ENCODE data around the gene CEP135. TPM values are rescaled to one million over a fixed set of nuclear protein-coding genes. Genes with fewer than 3 reads are reported as not detected.

The CEP135 gene
- total RNA-seq, 1 experiment from 2014 or later: 13.9 TPM

- no peaks in the 10 kb centered on the region for H3K4me1 Mint-ChIP-seq
- no peak overlapping the region for H3K9ac ChIP-seq (ENCODE audit: extremely low read depth, insufficient read length, low read length)
- H3K9me3 ChIP-seq (ENCODE audit: control insufficient read depth, low read depth, low read length): no peaks in the 10 kb centered on the region
- no peak overlapping the region for H3K27ac Mint-ChIP-seq
- no peak overlapping the region for H3K4me3 Mint-ChIP-seq
- no peak overlapping the region for H3K4ac ChIP-seq (ENCODE audit: low read depth, low read length)
- DNase-seq: no peak
- H3T11ph ChIP-seq (ENCODE audit: low read length): no peak overlapping the region
- H2BK120ac ChIP-seq (ENCODE audit: low read depth, low read length, poor library complexity, severe bottlenecking): no peak overlapping the region
- H3K4me2 ChIP-seq (ENCODE audit: insufficient read depth, insufficient read length, low read length): no peak overlapping the region
- no peaks in the 10 kb centered on the region for H4K20me1 ChIP-seq (ENCODE audit: control insufficient read depth, insufficient read depth, insufficient read length)
- no peaks in the 10 kb centered on the region for H3K79me2 ChIP-seq (ENCODE audit: insufficient read depth, low read length)
- H4K91ac ChIP-seq (ENCODE audit: insufficient read length, low read depth, low read length): no peak overlapping the region
- H3K56ac ChIP-seq (ENCODE audit: insufficient read length, low read depth, low read length): no peak overlapping the region
- H2BK12ac ChIP-seq (ENCODE audit: insufficient read length, low read depth, low read length): no peak overlapping the region
- no peak overlapping the region for H3K23ac ChIP-seq (ENCODE audit: insufficient read length, low read depth, low read length)
- H3K9me3 Mint-ChIP-seq: no peaks in the 10 kb centered on the region
- H3K27ac ChIP-seq (ENCODE audit: insufficient read length, low read depth, low read length): no peak overlapping the region
- peaks cover 0 to 15% (median 9%) of the 10 kb centered on the region in 3 experiments; a peak in 4 of 7 replicates for H3K36me3 Mint-ChIP-seq (ENCODE audit: insufficient read depth in 1 of 3, low read depth in 3 of 3)
- TF ChIP-seq CTCF (conservative IDR thresholded peaks at IDR 0.05): no peak
- H3K18ac ChIP-seq (ENCODE audit: insufficient read length, low read depth, low read length): no peak overlapping the region
- H3K27me3 Mint-ChIP-seq (ENCODE audit: low read depth): no peaks in the 10 kb centered on the region
- no peak overlapping the region for H2AK5ac ChIP-seq (ENCODE audit: insufficient read length, low read length)
- H2BK20ac ChIP-seq (ENCODE audit: low read depth, low read length, poor library complexity, severe bottlenecking): no peak overlapping the region
- no peaks in the 10 kb centered on the region for H3K23me2 ChIP-seq (ENCODE audit: insufficient read length, low read depth, low read length, poor library complexity, severe bottlenecking)
- H3K14ac ChIP-seq (ENCODE audit: insufficient read depth, low read length): no peak overlapping the region
- no peak overlapping the region for H4K5ac ChIP-seq (ENCODE audit: insufficient read length, low read depth, low read length)
- H3K27me3 ChIP-seq (ENCODE audit: insufficient read depth, low read length): no peaks in the 10 kb centered on the region
- H2BK15ac ChIP-seq (ENCODE audit: low read depth, low read length): no peak overlapping the region
- no peaks in the 10 kb centered on the region for H3K79me1 ChIP-seq (ENCODE audit: insufficient read depth, low read depth, low read length, poor library complexity, severe bottlenecking)
- H3K4me1 ChIP-seq (ENCODE audit: insufficient read depth, low read length): no peaks in the 10 kb centered on the region
- WGBS (ENCODE audit: extremely low coverage, insufficient read length, low lambda C conversion rate): no CpG with 5 or more reads among the region's 4 CpGs
- H4K8ac ChIP-seq (replicated peaks; ENCODE audit: insufficient read length, low read depth, low read length): no peak overlapping the region
- H2AFZ ChIP-seq (ENCODE audit: low read length): no peak overlapping the region
- H2BK5ac ChIP-seq (ENCODE audit: insufficient read length, low read length): no peak overlapping the region
Measured at GRCh38 chr4:55902677-55903076, 46.1 kb upstream of the CEP135 start.

Measured in H9 (cell line).